OCI-LY1 (cell line): ENCODE data around the gene GPI.

ENCODE experiments used
- H2AFZ ChIP-seq: fragments of 200-600 bp; sonication (generic), shearing (Covaris generic); 2 replicates; pipeline ENCODE4 v1.6.0; 2014; ENCODE audit warnings: antibody characterized with exemption, mild to moderate bottlenecking, low read length
- H3F3A ChIP-seq: fragments of 200-600 bp; sonication (generic), shearing (Covaris generic); 2 replicates; pipeline ENCODE4 v1.6.0; 2014; ENCODE audit warnings: mild to moderate bottlenecking, antibody characterized with exemption, low read length, moderate library complexity; ENCODE audit not compliant: insufficient read depth
- H3K27ac ChIP-seq: fragments of 200-600 bp; sonication (generic); 2 replicates; pipeline ENCODE4 v1.5.1; 2014; ENCODE audit warnings: low read length, mixed run types, mild to moderate bottlenecking, low read depth; ENCODE audit not compliant: poor library complexity, severe bottlenecking
- H3K27me3 ChIP-seq: fragments of 200-600 bp; sonication (generic); 2 replicates; pipeline ENCODE4 v1.6.0; 2014; ENCODE audit warnings: antibody characterized with exemption, mild to moderate bottlenecking, low read length, moderate library complexity; ENCODE audit not compliant: insufficient read depth
- H3K36me3 ChIP-seq: fragments of 200-600 bp; sonication (generic); 2 replicates; pipeline ENCODE4 v1.6.1; 2014; ENCODE audit warnings: mild to moderate bottlenecking, antibody characterized with exemption, low read length, moderate library complexity, mixed read lengths; ENCODE audit not compliant: insufficient read depth
- H3K4me1 ChIP-seq: fragments of 200-600 bp; sonication (generic); 2 replicates; pipeline ENCODE4 v1.5.1; 2014; ENCODE audit warnings: mild to moderate bottlenecking, low read length, moderate library complexity; ENCODE audit not compliant: insufficient read depth, severe bottlenecking
- H3K4me2 ChIP-seq: fragments of 200-600 bp; sonication (generic), shearing (Covaris generic); 2 replicates; pipeline ENCODE4 v1.6.1; 2014; ENCODE audit warnings: low read length
- H3K4me3 ChIP-seq: fragments of 200-600 bp; sonication (generic); 2 replicates; pipeline ENCODE4 v1.5.1; 2014; ENCODE audit warnings: low read length, low read depth, mild to moderate bottlenecking, mixed read lengths; ENCODE audit not compliant: poor library complexity, severe bottlenecking
- H3K79me2 ChIP-seq: fragments of 200-600 bp; shearing (Covaris generic); 2 replicates; pipeline ENCODE4 v1.6.1; 2016; ENCODE audit warnings: mixed run types, low read length, mixed read lengths; ENCODE audit not compliant: insufficient read depth
- H3K9ac ChIP-seq: fragments of 200-600 bp; sonication (generic), shearing (Covaris generic); 2 replicates; pipeline ENCODE4 v1.6.1; 2014; ENCODE audit warnings: mild to moderate bottlenecking, low read length, mixed read lengths
- H3K9me2 ChIP-seq: fragments of 200-600 bp; sonication (generic), shearing (Covaris generic); 2 replicates; pipeline ENCODE4 v1.6.1; 2014; ENCODE audit warnings: low read depth, mild to moderate bottlenecking, low read length, mixed read lengths
- H3K9me3 ChIP-seq: fragments of 200-600 bp; shearing (Covaris generic); 2 replicates; pipeline ENCODE4 v1.6.1; 2014; ENCODE audit warnings: low read length, mixed read lengths
- H4K20me1 ChIP-seq: fragments of 200-600 bp; sonication (generic), shearing (Covaris generic); 2 replicates; pipeline ENCODE4 v1.6.0; 2016; ENCODE audit warnings: mild to moderate bottlenecking, low read length; ENCODE audit not compliant: insufficient read depth
- CTCF ChIP-seq: fragments of 200-600 bp; sonication (generic), shearing (Covaris generic); IDR thresholded peaks from 2 replicates; pipeline ENCODE4 v1.5.1; 2017; ENCODE audit warnings: mild to moderate bottlenecking, antibody characterized with exemption, low read length, moderate library complexity, mixed read lengths
- EZH2 ChIP-seq: fragments of 200-600 bp; sonication (generic), shearing (Covaris generic); IDR thresholded peaks from 2 replicates; pipeline ENCODE4 v1.8.0; 2017; ENCODE audit warnings: borderline replicate concordance, mixed run types, mild to moderate bottlenecking, antibody characterized with exemption, low read length, moderate library complexity, mixed read lengths

Gene GPI

GRCh38 chr19:34403784-34404108 lies 38.8 kb downstream of the GPI start:
- Histone ChIP-seq H3F3A (no peaks in the 10 kb centered on the region), H2AFZ (no peak overlapping the region), H3K27me3 (no peaks in the 10 kb centered on the region), H3K9me3 (no peaks in the 10 kb centered on the region), H4K20me1 (no peaks in the 10 kb centered on the region), H3K4me1 (peaks cover 20% of the 10 kb centered on the region), H3K79me2 (peaks cover 22% of the 10 kb centered on the region), H3K9me2 (no peaks in the 10 kb centered on the region), H3K27ac (peak overlapping the region; percentile 63), H3K36me3 (peaks cover 46% of the 10 kb centered on the region), H3K4me2 (peak overlapping the region; percentile 80), H3K9ac (peak overlapping the region; percentile 91; the same call in 1 of the 2 replicates), H3K4me3 (peak overlapping the region; percentile 93)
- TF ChIP-seq EZH2, result no peak
- no peak for TF ChIP-seq CTCF

- Histone ChIP-seq H2AFZ (no peak within 1 kb of the TSS), H3F3A (no peaks in the 10 kb centered on the region), H3K4me3 (peak within 1 kb of the TSS; percentile 93), H3K79me2 (peaks cover 22% of the 10 kb centered on the region), H3K4me2 (peak within 1 kb of the TSS; percentile 80), H3K27me3 (no peaks in the 10 kb centered on the region), H3K9me3 (no peaks in the 10 kb centered on the region), H3K9me2 (no peaks in the 10 kb centered on the region), H4K20me1 (no peaks in the 10 kb centered on the region), H3K4me1 (peaks cover 20% of the 10 kb centered on the region), H3K9ac (peak within 1 kb of the TSS; percentile 91), H3K27ac (peak within 1 kb of the TSS; percentile 63), H3K36me3 (peaks cover 46% of the 10 kb centered on the region)
- no peak for TF ChIP-seq CTCF
- no peak for TF ChIP-seq EZH2
Measured at GRCh38 chr19:34404109-34404909, 39.3 kb downstream of the GPI start, which contains the start of gene PDCD2L. TSS of gene PDCD2L (plus strand) at chr19:34404399. CDS start at chr19:34404431, 32 bp downstream.

DNA sequence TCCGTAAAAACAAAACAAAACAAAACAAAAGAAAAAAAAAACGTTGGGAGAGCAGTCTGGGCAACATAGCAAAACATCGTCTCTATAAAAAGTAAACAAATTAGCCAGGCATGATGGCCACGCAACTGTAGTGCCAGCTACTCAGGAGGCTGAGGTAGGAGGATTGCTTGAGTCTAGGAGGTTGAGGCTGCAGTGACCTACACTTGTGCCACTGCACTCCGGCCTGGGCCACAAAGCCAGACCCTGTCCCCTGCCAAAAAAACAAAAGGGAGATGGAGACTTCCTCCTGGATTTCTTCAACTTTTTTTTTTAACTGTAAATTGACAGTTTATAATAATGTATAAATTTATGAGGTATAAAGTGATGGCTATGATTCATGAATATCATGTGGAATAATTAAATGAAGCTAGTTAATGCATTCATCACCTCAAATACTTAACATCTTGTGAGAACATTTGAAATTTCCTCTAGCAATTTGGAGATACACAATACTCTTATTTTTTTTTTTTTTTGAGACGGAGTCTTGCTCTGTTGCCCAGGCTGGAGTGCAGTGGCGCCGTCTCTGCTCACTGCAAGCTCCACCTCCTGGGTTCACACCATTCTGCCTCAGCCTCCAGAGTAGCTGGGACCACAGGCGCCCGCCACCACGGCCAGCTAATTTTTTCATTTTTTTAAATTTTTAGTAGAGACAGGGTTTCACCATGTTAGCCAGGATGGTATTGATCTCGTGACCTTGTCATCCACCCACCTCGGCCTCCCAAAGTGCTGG lies 41.1 kb downstream of the GPI start:
- no peaks in the 10 kb centered on the region for H3K27me3 ChIP-seq
- H2AFZ ChIP-seq, result no peak overlapping the region
- H3K9me3 ChIP-seq, result no peaks in the 10 kb centered on the region
- no peak overlapping the region for H3K9ac ChIP-seq
- H3F3A ChIP-seq, result no peaks in the 10 kb centered on the region
- TF ChIP-seq EZH2, result no peak
- TF ChIP-seq CTCF, result no peak
- H3K36me3 ChIP-seq, result peaks cover 41% of the 10 kb centered on the region
- peaks cover 20% of the 10 kb centered on the region for H3K4me1 ChIP-seq
- H3K9me2 ChIP-seq, result no peaks in the 10 kb centered on the region
- peaks cover 22% of the 10 kb centered on the region for H3K79me2 ChIP-seq
- H3K4me2 ChIP-seq, result peak overlapping the region; percentile 80; the same call in 1 of the 2 replicates
- no peak overlapping the region for H3K27ac ChIP-seq
- no peaks in the 10 kb centered on the region for H4K20me1 ChIP-seq
- peak overlapping the region; percentile 93 for H3K4me3 ChIP-seq
